Measurements from ENCODE around the gene MRPL11. TPM values are rescaled to one million over a fixed set of nuclear protein-coding genes. Genes with fewer than 3 reads are reported as not detected.

The MRPL11 gene
- total RNA-seq, 5 donors from 2014 or later (not counting 1 experiment from before 2014, with no cell fraction given), result 23.5 to 29.4 (median 27.2) TPM

DNA sequence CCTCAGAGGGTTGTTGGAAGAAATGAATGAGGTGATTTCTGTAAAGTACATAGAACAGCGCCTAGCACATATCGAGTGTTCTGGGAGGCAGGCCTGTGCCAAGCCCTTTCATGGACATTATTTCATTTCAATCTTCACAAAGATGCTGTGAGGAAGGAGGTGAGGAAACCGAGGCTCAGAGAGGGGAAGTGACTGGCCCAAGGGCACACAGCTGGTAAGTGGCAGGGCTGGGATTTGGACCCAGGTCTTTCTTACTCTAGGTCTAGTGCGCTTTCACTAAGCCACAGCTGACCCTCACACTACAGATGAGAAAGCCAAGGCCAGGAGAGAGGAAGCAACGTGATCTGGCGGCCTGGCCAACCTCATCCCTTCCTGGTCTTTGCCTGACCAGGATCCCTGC is 30.0 kb upstream of the MRPL11 start:
- Mint-ChIP-seq H3K27me3 (no peaks in the 10 kb centered on the region), H3K4me1 (peaks cover 20 to 30% (median 25%) of the 10 kb centered on the region in 3 donors), H3K36me3 (peaks cover 5% of the 10 kb centered on the region), H3K4me3 (peak overlapping the region; percentile 45 to 89 (median 88)), H3K9me3 (no peaks in the 10 kb centered on the region), H3K27ac (no peak overlapping the region)
- Histone ChIP-seq H3K27me3 (replicated peaks in 1 of 2; ENCODE audit: control insufficient read depth in 2 of 2, extremely low read depth in 1 of 2, insufficient read depth in 2 of 2, low read length in 1 of 2) (no peaks in the 10 kb centered on the region), H3K9me3 (no peaks in the 10 kb centered on the region), H3K4me1 (ENCODE audit: control insufficient read depth in 1 of 2, extremely low read depth in 1 of 2, insufficient read depth in 2 of 2, low read length in 2 of 2) (peaks cover 7 to 24% of the 10 kb centered on the region in 2 experiments), H3K27ac (ENCODE audit: low read length) (no peak overlapping the region), H3K36me3 (ENCODE audit: control insufficient read depth in 2 of 2, extremely low read depth in 1 of 2, insufficient read depth in 1 of 2, low read length in 1 of 2) (peaks cover 0 to 6% of the 10 kb centered on the region in 2 donors), H3K4me3 (ENCODE audit: control insufficient read depth in 1 of 2, extremely low read depth in 1 of 2, low read length in 1 of 2) (no peak overlapping the region)
- DNase-seq, result no peak
- WGBS (ENCODE audit: insufficient coverage), result no CpG with 5 or more reads among the region's 6 CpGs
- ChIA-PET CTCF (interaction anchor here (0.6 to 1.0 kb wide), 3 partner anchors 12 to 41 kb away, joined by 3 to 5 read pairs (median 3); partner anchors contain the start of genes DPP3 (in 1 of the 2) and MRPL11 (in 1 of the 2)), POLR2A (interaction anchor here in 1 of 2 donors (0.7 kb wide), 1 partner anchor 25 kb away, joined by 3 read pairs; no protein-coding TSS in a partner anchor)
- no peak for ATAC-seq (replicated peaks in 1 of 4)

DNA sequence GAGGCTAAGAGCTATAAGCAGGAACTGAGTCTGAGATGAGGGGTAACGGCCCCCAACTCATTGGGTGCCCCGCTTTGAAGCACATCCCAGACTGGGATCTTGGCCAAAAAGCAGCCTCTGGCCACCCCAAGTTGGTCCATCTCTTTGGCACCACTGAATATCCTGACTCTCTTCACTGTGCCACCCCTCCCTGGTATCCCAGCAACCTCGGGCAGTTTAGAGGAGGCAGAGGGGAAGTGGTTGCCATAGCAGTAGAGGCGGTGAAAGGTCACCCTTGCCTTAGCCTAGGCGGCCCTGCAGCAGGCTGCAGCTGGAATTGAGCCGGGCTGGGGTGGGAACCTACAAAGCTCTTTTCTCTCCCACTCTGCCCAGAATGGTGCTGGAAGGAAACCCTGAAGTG is 29.1 kb upstream of the MRPL11 start:
- no peak for ATAC-seq (replicated peaks in 1 of 4)
- peaks cover 0 to 3% of the 10 kb centered on the region in 2 donors for H3K36me3 ChIP-seq (ENCODE audit: control insufficient read depth in 2 of 2, extremely low read depth in 1 of 2, insufficient read depth in 1 of 2, low read length in 1 of 2)
- H3K27me3 ChIP-seq (replicated peaks in 1 of 2; ENCODE audit: control insufficient read depth in 2 of 2, extremely low read depth in 1 of 2, insufficient read depth in 2 of 2, low read length in 1 of 2), result no peaks in the 10 kb centered on the region
- ChIA-PET CTCF (interaction anchor here in 1 of 2 donors (0.6 kb wide), 1 partner anchor 37 kb away, joined by 9 read pairs; no protein-coding TSS in a partner anchor), POLR2A (no interaction called here)
- H3K9me3 ChIP-seq, result no peaks in the 10 kb centered on the region
- peak overlapping the region; percentile 76 to 85 for H3K27ac Mint-ChIP-seq
- H3K27ac ChIP-seq (ENCODE audit: low read length), result peak overlapping the region; percentile 31
- WGBS (ENCODE audit: insufficient coverage), result 80% methylated on average over 2 of the region's 6 CpGs
- H3K4me3 ChIP-seq (ENCODE audit: control insufficient read depth in 1 of 2, extremely low read depth in 1 of 2, low read length in 1 of 2), result peak overlapping the region in 1 of 2 donors; percentile 60
- peaks cover 7 to 24% of the 10 kb centered on the region in 2 experiments for H3K4me1 ChIP-seq (ENCODE audit: control insufficient read depth in 1 of 2, extremely low read depth in 1 of 2, insufficient read depth in 2 of 2, low read length in 2 of 2)
- peaks cover 0 to 3% (median 0%) of the 10 kb centered on the region in 3 donors for H3K9me3 Mint-ChIP-seq
- H3K27me3 Mint-ChIP-seq, result no peaks in the 10 kb centered on the region
- H3K36me3 Mint-ChIP-seq, result peaks cover 5% of the 10 kb centered on the region
- H3K4me3 Mint-ChIP-seq, result peak overlapping the region; percentile 83 to 89 (median 88)
- peaks cover 20 to 30% (median 25%) of the 10 kb centered on the region in 3 donors for H3K4me1 Mint-ChIP-seq
- DNase-seq, result peak in 3 of 35 experiments; percentile 14 to 25 (median 21)

GRCh38 chr11:66467034-66467659 is 28.5 kb upstream of the MRPL11 start:
- peak overlapping the region; percentile 83 to 89 (median 88) for H3K4me3 Mint-ChIP-seq
- H3K27ac Mint-ChIP-seq, result peak overlapping the region; percentile 76 to 85
- POLR2A ChIA-PET, result interaction anchor here in 1 of 2 donors (0.5 to 1.0 kb wide), 3 partner anchors 16 to 554 kb away, joined by 3 to 16 read pairs (median 5); partner anchors contain the start of gene MRPL11
- no peaks in the 10 kb centered on the region for H3K9me3 ChIP-seq
- peaks cover 20 to 30% (median 25%) of the 10 kb centered on the region in 3 donors for H3K4me1 Mint-ChIP-seq
- peaks cover 5% of the 10 kb centered on the region for H3K36me3 Mint-ChIP-seq
- peak; percentile 46 to 64 (median 64) for ATAC-seq (replicated peaks in 1 of 4)
- no peaks in the 10 kb centered on the region for H3K36me3 ChIP-seq (ENCODE audit: control insufficient read depth in 2 of 2, extremely low read depth in 1 of 2, insufficient read depth in 1 of 2, low read length in 1 of 2)
- peaks cover 0 to 5% (median 0%) of the 10 kb centered on the region in 3 donors for H3K9me3 Mint-ChIP-seq
- H3K4me3 ChIP-seq (ENCODE audit: control insufficient read depth in 1 of 2, extremely low read depth in 1 of 2, low read length in 1 of 2), result peak overlapping the region; percentile 49 to 60
- CTCF ChIA-PET, result interaction anchor here in 1 of 2 donors (0.6 to 1.7 kb wide), 8 partner anchors 12 to 207 kb away, joined by 3 to 13 read pairs (median 6); partner anchors contain the start of genes DPP3 and MRPL11
- peaks cover 7 to 24% of the 10 kb centered on the region in 2 experiments for H3K4me1 ChIP-seq (ENCODE audit: control insufficient read depth in 1 of 2, extremely low read depth in 1 of 2, insufficient read depth in 2 of 2, low read length in 2 of 2)
- DNase-seq, result peak in 17 of 35 experiments; percentile 12 to 64 (median 38)
- no peaks in the 10 kb centered on the region for H3K27me3 Mint-ChIP-seq
- 4% methylated on average over 57 of the region's 72 CpGs for WGBS (ENCODE audit: insufficient coverage)
- peak overlapping the region; percentile 31 for H3K27ac ChIP-seq (ENCODE audit: low read length)
- H3K27me3 ChIP-seq (replicated peaks in 1 of 2; ENCODE audit: control insufficient read depth in 2 of 2, extremely low read depth in 1 of 2, insufficient read depth in 2 of 2, low read length in 1 of 2), result no peaks in the 10 kb centered on the region

GRCh38 chr11:66466225-66467033 is 27.8 kb upstream of the MRPL11 start, which contains the start of gene PELI3:
TSS of gene PELI3 (plus strand) at chr11:66466905. CDS start at chr11:66468129, 1,224 bp downstream.
- Mint-ChIP-seq H3K27me3 (no peaks in the 10 kb centered on the region), H3K4me1 (peaks cover 20 to 30% (median 25%) of the 10 kb centered on the region in 3 donors), H3K4me3 (peak within 1 kb of the TSS; percentile 83 to 89 (median 88)), H3K36me3 (peaks cover 5% of the 10 kb centered on the region), H3K9me3 (peaks cover 0 to 5% (median 0%) of the 10 kb centered on the region in 3 donors), H3K27ac (peak within 1 kb of the TSS; percentile 85 to 91)
- peak; percentile 88 to 93 (median 90) for ATAC-seq (replicated peaks in 1 of 4)
- peak; percentile 83 to 97 (median 92) for DNase-seq
- Histone ChIP-seq H3K9me3 (no peaks in the 10 kb centered on the region), H3K27me3 (replicated peaks in 1 of 2; ENCODE audit: control insufficient read depth in 2 of 2, extremely low read depth in 1 of 2, insufficient read depth in 2 of 2, low read length in 1 of 2) (no peaks in the 10 kb centered on the region), H3K4me3 (ENCODE audit: control insufficient read depth in 1 of 2, extremely low read depth in 1 of 2, low read length in 1 of 2) (peak within 1 kb of the TSS; percentile 49 to 70), H3K36me3 (ENCODE audit: control insufficient read depth in 2 of 2, extremely low read depth in 1 of 2, insufficient read depth in 1 of 2, low read length in 1 of 2) (no peaks in the 10 kb centered on the region), H3K4me1 (ENCODE audit: control insufficient read depth in 1 of 2, extremely low read depth in 1 of 2, insufficient read depth in 2 of 2, low read length in 2 of 2) (peaks cover 7 to 24% of the 10 kb centered on the region in 2 experiments), H3K27ac (ENCODE audit: low read length) (peak within 1 kb of the TSS; percentile 94)
- POLR2A ChIA-PET, result interaction anchor here (0.5 to 1.1 kb wide), 12 partner anchors 13 to 854 kb away, joined by 3 to 16 read pairs (median 5); partner anchors contain the start of genes RBM4 (in 2 of the 2), BBS1 (in 1 of the 2), DPP3 (in 1 of the 2) and MRPL11 (in 1 of the 2)
- under 1% methylated on average over 52 of the region's 63 CpGs for WGBS (ENCODE audit: insufficient coverage)
- CTCF ChIA-PET, result interaction anchor here (0.6 to 1.7 kb wide), 21 partner anchors 12 to 936 kb away, joined by 3 to 13 read pairs (median 5); partner anchors contain the start of genes ACTN3 (in 1 of the 2), DPP3 (in 1 of the 2) and MRPL11 (in 1 of the 2)

DNA sequence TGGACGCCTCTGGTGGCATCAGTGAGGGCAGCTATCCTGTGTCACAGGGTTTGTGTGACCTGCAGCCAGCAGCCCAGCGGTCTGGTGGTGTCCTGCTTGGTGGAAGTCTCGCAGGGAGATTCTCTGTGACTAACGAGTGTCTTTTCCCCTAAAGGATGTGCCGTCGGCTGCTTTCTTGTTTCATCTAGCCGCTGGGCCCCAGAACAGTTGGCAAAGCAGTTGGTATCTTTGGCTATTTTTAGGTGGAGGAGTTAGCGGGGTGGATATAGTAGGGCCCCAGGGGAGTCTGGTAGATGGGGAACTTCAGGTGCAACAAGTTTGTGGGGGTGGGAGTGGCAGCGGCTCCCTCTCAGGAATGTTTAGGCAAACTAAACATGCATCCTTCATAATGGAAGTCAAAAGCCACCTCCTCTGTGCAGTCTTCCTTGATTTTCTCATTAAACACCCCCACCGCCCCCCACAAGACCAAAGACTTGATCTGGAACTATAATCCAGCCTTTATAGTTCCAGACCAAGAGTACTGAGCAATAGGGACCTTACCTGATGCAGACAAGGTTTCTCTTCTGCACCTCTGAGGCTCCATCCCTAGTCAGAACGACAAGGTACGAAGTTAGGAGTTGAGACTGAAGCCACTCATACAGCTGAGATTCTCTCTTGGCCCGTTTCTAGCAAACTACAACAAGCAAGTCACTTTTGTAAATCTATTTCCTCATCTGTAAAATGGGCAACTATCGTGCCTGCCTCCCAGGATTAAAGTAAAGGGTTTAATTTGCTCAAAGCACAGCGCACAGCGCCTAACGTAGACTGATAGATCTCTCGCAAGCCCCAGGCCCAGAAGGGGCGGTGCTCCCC is 27.0 kb upstream of the MRPL11 start:
- H3K4me3 Mint-ChIP-seq, result peak overlapping the region; percentile 82 to 88 (median 83)
- peak overlapping the region; percentile 80 to 91 for H3K27ac Mint-ChIP-seq
- Histone ChIP-seq H3K4me1 (ENCODE audit: control insufficient read depth in 1 of 2, extremely low read depth in 1 of 2, insufficient read depth in 2 of 2, low read length in 2 of 2) (peaks cover 7 to 24% of the 10 kb centered on the region in 2 experiments), H3K4me3 (ENCODE audit: control insufficient read depth in 1 of 2, extremely low read depth in 1 of 2, low read length in 1 of 2) (peak overlapping the region; percentile 2 to 70), H3K27me3 (replicated peaks in 1 of 2; ENCODE audit: control insufficient read depth in 2 of 2, extremely low read depth in 1 of 2, insufficient read depth in 2 of 2, low read length in 1 of 2) (no peaks in the 10 kb centered on the region), H3K27ac (ENCODE audit: low read length) (peak overlapping the region; percentile 94), H3K36me3 (ENCODE audit: control insufficient read depth in 2 of 2, extremely low read depth in 1 of 2, insufficient read depth in 1 of 2, low read length in 1 of 2) (no peaks in the 10 kb centered on the region), H3K9me3 (no peaks in the 10 kb centered on the region)
- ChIA-PET POLR2A (interaction anchor here in 1 of 2 donors (1.1 kb wide), 1 partner anchor 15 kb away, joined by 7 read pairs; the partner anchor contains the start of gene DPP3), CTCF (interaction anchor here in 1 of 2 donors (1.4 to 1.7 kb wide), 3 partner anchors 13 to 27 kb away, joined by 6 to 13 read pairs (median 12); partner anchors contain the start of genes DPP3 and MRPL11)
- no peak for DNase-seq
- ATAC-seq (replicated peaks in 1 of 4), result no peak
- H3K36me3 Mint-ChIP-seq, result peaks cover 5% of the 10 kb centered on the region
- WGBS (ENCODE audit: insufficient coverage), result 73% methylated on average over 10 of the region's 19 CpGs
- peaks cover 0 to 5% (median 0%) of the 10 kb centered on the region in 3 donors for H3K9me3 Mint-ChIP-seq
- H3K4me1 Mint-ChIP-seq, result peaks cover 20 to 30% (median 25%) of the 10 kb centered on the region in 3 donors
- no peaks in the 10 kb centered on the region for H3K27me3 Mint-ChIP-seq

All from T-cell (primary cell).